Mesenteric fat pad (tissue), 1 donor: ENCODE results near the gene CTNNA1. TPM values are rescaled to one million over a fixed set of nuclear protein-coding genes. Genes with fewer than 3 reads are reported as not detected.

Experiments
- DNase-seq: peaks from one replicate; pipeline ENCODE4 v3.0.0-alpha.2; 2020; ENCODE audit warnings: low spot score
- total RNA-seq: library from RNA; stranded (reverse); fragmentation: NEBNext Ultra II Directional; extraction: Animal tissue kit (Norgen Biotek cat#: 25700); gene quantifications from one replicate; pipeline ENCODE4 v1.2.1, GENCODE V29; 2021
- donor health status: DM: yes; HTN: yes; CAD: no.

Gene CTNNA1
- total RNA-seq, 1 donor from 2014 or later, result 355 TPM

DNA sequence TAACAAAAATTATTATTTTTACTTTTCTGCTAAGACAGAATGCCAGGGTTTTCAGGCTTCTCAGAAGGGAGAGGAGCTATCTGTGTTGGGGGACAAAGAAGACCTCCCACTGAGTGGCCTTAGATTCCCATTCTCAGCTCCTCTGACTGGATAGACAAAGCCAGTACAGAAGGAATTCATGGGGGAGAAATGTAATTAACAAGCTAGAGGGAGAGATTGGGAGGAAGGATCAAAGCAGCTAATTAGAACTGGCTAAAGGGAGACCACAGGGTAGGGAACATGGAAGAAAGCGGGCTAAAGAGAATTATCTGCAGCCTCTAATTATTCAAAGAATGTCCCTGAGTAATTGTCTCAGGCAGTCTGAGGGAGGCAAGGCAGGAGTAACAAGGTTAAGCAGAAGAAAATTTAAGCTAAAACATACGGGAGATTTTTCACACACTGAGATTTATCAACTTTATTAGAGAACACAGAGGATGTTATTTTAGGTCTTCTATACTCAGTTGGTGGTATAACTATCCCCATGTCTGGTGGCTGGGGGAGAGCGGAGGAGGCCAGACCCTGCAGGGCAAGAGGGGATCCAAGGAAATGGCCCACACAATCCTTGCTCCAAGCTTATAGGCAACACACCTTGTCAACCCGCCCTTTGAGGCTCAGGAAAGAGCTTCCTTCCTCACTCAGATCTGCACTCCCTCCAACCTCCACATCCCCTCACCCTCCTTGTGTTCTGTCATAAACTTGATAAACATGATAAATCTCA is 209.6 kb downstream of the CTNNA1 start:
- DNase-seq, result no peak

DNA sequence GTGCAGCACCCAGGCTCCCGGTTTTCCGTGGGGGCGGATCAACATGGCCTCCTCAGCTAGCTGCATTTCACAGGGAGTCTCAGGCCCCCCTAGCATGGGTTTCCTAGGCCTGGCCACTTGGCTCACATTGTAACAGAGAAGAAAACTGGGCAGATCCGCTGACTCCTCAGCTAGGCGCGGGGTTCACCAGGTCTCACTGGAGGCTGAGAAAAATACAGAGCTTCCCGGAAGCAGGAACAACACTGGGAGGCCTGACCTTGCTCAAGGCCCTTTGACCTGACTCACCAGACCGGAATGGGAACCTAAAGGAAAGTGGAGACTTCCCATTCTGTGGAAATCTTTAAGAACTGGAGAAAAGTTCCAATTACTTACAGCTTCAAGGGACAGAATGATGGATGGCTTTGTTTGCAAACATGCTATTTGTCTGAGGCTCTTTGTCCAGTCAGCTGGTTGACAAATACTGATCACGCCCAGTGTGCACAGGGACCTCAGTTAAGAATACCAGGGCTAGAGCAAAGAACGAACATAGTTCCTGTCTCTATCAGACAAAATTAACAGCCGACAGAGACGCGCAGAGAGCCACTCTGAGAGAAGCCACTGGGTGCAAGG is 210.6 kb downstream of the CTNNA1 start:
- DNase-seq, result no peak

DNA sequence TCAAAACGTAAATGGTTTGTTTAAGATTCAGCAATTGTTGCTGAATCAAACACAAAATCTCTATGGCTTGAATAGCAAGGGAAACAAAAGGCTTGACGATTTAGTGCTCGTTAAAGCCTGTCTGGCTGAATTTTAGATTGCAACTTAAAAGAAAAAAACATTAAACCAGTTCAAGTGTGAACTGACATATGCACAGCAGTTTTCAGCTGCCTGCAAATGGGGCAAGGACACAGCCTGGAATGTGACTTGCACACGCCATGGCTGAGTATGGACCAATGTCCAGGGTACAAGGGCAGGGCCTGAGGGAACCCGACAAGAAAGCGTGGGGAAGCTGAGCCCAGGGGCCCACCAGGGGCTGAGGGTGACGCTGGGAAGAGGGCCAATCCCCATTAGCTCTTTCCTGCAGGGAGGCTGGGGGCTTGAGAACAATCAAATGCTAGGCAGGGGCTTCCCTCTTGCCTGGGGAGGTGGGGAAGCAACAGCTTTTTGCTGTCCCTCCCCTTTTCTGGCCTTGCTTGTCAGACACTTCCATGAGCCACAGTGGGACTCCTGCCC is 211.5 kb downstream of the CTNNA1 start:
- DNase-seq, result no peak

DNA sequence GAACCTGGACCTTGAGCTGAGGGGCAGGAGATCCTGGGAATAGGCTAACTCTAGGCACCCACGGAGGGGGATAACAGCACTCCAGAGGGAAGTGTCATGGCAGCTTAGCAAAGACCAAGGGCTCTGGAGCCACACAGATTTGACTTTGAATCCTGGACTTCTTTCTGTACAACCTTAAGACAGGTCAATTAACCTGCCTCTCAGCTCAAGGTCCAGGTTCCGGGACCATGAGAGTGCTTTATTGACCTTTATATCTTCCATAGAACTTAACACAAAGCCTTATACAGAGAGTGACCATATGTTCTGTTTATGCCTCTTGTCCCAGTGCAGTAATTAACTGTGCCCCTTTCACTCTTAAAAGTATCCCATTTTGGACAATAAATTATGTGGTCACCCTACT is 212.4 kb downstream of the CTNNA1 start:
- DNase-seq, result no peak

DNA sequence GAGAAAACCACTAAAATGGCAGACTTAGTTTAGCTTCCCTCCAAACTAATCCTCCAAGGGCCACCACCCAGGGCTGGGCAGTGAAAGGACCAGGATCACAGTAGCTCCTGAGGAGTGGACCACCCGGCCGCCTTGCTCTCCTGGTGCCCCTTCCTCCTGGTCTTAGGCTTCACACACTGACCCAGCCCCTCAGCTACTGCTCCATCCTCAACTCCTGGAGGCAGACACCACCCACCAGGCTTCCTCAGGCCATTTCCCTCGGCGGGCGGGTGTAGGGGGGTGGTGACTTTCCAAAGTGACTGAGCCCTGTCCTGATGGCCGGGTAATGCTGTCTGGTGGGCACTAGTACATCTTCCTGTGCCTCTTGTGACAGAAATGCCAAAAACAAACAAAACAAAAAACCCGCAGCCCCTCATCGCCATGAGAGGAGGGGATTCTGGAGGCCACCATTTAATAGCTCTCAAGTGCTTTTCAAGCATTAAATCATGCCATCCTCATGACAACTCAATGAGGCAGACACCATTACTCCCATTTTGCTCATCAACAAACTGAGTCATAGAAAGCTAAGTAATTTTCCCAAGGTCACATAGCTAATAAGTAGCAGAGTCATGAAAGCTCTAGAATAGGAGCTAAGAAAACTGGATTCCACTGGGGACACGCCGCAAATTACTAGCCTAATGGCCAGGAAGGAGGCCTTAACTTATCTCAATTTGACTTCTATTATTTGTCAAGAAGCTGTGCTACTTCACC is 213.2 kb downstream of the CTNNA1 start:
- DNase-seq, result no peak

DNA sequence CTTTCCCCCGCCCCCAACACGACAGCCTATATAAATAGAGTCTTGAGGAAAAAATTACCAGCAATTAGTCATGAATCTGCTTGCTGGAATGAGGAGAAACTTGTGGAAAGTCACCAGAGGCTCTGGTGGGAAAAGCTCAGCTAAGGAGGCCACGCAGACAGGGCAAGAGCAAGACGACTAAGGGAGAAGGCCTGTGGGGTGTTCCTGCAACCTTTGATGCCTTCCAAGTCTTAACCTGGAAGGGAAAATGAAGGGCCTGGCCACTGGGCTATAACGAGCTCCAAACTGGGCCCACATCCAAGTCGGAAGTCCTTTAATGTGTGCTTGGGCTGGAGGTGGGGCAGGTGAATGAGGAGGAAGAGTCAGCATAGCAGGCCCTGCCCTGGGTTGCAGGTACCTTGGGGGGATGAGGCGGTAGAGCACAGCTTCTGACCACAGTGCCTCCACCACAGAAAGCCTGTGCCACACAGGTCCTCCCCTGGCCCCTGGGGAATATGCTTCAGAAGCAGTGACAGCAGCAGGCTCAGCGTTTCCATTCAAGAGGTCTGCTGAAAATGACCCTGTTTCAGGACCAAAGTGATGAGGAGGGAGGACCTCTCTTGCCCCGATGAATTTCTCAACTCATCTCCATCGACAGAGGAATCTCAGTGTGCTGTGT is 214.7 kb downstream of the CTNNA1 start:
- DNase-seq, result no peak

DNA sequence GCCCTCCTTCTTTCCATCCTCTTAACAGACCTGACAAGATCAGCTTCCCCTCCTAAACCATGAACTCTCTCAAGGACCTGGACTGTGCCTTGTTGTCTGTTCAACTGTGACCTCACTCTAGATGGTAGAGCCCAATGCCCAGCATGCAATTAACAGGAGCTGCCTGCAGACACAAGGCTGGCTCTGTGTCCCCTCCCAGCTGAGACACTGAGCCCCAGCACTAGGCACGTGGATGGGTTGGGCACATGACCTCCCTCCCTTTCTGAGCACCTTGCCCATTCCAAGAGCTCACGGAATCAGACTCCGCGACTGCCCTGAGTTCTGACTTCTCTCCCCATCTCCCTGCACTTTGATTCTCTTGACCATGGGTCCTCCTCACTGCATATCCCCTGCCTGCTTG is 215.4 kb downstream of the CTNNA1 start:
- DNase-seq, result no peak

- DNase-seq, result no peak
These were observed 216.2 kb downstream of the CTNNA1 start for GRCh38 chr5:138969323-138970002.

DNA sequence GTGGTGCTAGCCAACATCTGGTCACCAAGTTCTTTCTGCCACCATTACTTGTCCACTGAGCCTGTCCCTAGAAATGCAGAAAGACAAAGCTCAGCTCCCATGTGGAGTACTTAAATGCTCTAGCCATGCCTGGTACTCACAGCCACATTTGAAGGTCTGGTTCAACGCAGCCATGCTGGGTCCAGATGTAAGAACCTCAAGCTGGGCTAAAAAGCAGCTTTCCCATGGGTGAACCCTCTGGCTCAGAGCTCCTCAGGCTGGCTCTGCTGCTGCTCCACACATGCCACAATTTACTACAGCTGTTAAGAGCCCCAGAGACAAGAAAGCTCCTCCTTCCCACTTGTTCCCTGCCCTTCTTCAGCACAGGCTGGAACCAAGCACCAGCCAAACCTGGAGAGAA is 219.0 kb downstream of the CTNNA1 start:
- no peak for DNase-seq

- DNase-seq, result no peak
These were observed 219.6 kb downstream of the CTNNA1 start for GRCh38 chr5:138972836-138973235.

- no peak for DNase-seq
These were observed 221.2 kb downstream of the CTNNA1 start for GRCh38 chr5:138974227-138975063.

GRCh38 chr5:138975098-138975847 is 222.0 kb downstream of the CTNNA1 start:
- DNase-seq, result no peak

GRCh38 chr5:138978080-138978479 is 224.9 kb downstream of the CTNNA1 start:
- DNase-seq, result no peak

GRCh38 chr5:138978581-138978980 is 225.4 kb downstream of the CTNNA1 start:
- DNase-seq, result no peak

DNA sequence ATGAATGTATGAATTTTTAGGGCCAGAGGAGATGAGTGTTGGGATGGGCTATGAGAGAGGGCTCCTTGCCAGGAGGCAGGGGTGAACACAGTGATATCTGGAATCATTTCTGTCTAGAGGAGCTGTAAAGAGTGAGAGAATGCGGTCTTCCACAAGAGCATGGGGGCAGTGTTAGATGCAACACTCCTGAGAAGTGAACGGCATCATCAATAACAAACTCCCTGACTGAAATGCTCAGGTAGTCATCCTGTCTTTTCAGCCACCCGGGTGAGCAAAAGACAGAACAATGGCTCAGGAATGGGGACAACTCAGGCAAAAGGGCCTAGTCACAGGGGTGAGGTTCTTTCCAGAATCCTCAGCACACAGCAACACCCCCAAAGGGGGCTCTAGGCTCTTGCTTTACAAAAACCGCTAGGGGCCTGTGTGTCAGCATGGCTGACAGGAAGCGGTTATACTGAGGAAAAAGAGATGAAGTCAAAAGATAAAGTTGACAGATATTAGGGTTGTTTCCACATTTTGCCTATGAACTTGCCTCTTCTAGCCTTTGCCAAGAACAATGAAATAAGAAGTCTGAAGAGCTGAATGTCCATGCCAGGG is 226.6 kb downstream of the CTNNA1 start:
- DNase-seq, result no peak

GRCh38 chr5:138980441-138980840 is 227.2 kb downstream of the CTNNA1 start:
- DNase-seq, result no peak

DNA sequence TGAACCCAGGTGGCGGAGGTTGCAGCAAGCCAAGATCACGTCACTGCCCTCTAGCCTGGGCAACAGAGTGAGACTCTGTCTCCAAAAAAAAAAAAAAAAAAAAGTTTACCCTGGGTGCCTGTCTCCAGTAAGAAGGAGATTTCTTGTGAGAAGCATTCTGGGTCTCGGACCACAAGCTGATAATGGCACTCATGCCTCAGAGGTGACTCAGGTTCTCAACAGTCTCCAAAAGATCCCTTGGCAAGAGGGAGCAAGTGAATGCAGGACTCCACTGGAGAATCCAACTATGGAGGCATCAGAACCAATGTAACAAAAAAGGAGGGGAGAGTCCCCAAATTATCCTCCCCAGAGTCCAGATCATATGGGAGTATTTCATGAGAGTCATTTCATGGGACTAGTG is 227.9 kb downstream of the CTNNA1 start:
- no peak for DNase-seq

DNA sequence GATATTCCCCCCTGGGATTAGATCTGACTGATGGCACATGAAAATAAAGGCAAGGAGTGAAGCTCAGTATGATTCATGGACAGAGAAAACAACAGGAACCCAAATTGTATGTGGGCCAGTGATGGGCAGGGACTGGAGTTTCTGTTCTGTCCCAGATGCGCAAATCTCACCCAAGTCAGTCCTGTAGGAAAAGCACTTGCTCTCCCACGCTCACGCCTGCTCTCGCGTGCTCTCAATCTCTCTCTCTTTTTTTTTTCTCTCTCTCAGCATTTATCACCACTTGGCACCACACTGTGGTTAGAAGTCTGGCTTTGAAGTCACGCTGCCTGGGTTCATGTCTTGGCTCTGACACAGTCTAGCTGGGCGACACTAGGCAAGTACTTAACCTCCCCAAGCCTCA is 228.4 kb downstream of the CTNNA1 start:
- DNase-seq, result no peak

- DNase-seq, result no peak
These were observed 230.8 kb downstream of the CTNNA1 start for GRCh38 chr5:138983984-138984383.
